ENCODE measurements around the gene USP12. TPM values are rescaled to one million over a fixed set of nuclear protein-coding genes. Genes with fewer than 3 reads are reported as not detected.
A peak's percentile ranks its signal among the peaks of the same experiment; 100 is the strongest.

Gene USP12
- total RNA-seq, 1 experiment from 2014 or later = 36.2 TPM

- DNase-seq = no peak
- H3K4me1 Mint-ChIP-seq (ENCODE audit: low read depth, unreplicated experiment) = peaks cover 15% of the 10 kb centered on the region
- peak overlapping the region; percentile 6 for H3K27ac Mint-ChIP-seq (ENCODE audit: unreplicated experiment)
- peaks cover 15% of the 10 kb centered on the region for H3K4me1 ChIP-seq
- intact Hi-C loops (cut with micrococcal nuclease; ENCODE audit: unreplicated experiment) = no loop called here
- no peak overlapping the region for H3K4me3 Mint-ChIP-seq (ENCODE audit: unreplicated experiment)
- no peaks in the 10 kb centered on the region for H3K27me3 Mint-ChIP-seq (ENCODE audit: insufficient read depth, unreplicated experiment)
- no peaks in the 10 kb centered on the region for H3K9me3 ChIP-seq
- no TSS peak for BruUV-seq (replicated peaks)
- ChIA-PET POLR2A (interaction anchor here (0.6 kb wide), 1 partner anchor 97 kb away, joined by 3 read pairs; no protein-coding TSS in a partner anchor), CTCF (no interaction called here)
- no peaks in the 10 kb centered on the region for H3K36me3 Mint-ChIP-seq (ENCODE audit: insufficient read depth, unreplicated experiment)
- TF ChIP-seq, protein P1, sequence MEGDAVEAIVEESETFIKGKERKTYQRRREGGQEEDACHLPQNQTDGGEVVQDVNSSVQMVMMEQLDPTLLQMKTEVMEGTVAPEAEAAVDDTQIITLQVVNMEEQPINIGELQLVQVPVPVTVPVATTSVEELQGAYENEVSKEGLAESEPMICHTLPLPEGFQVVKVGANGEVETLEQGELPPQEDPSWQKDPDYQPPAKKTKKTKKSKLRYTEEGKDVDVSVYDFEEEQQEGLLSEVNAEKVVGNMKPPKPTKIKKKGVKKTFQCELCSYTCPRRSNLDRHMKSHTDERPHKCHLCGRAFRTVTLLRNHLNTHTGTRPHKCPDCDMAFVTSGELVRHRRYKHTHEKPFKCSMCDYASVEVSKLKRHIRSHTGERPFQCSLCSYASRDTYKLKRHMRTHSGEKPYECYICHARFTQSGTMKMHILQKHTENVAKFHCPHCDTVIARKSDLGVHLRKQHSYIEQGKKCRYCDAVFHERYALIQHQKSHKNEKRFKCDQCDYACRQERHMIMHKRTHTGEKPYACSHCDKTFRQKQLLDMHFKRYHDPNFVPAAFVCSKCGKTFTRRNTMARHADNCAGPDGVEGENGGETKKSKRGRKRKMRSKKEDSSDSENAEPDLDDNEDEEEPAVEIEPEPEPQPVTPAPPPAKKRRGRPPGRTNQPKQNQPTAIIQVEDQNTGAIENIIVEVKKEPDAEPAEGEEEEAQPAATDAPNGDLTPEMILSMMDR (IDR thresholded peaks at IDR 0.05; ENCODE audit: insufficient read depth in 1 of 2, low read depth in 1 of 2, low read length in 1 of 2, severe bottlenecking in 1 of 2, unreplicated experiment in 1 of 2) = no peak
- no peak overlapping the region for H3K4me3 ChIP-seq (ENCODE audit: low read depth, low read length)
- no peaks in the 10 kb centered on the region for H3K27me3 ChIP-seq (replicated peaks; ENCODE audit: control insufficient read depth, insufficient read depth, low read length)
- no peaks in the 10 kb centered on the region for H3K9me3 Mint-ChIP-seq (ENCODE audit: unreplicated experiment)
- no peaks in the 10 kb centered on the region for H3K36me3 ChIP-seq (ENCODE audit: control insufficient read depth, insufficient read depth, low read length)
Observed at GRCh38 chr13:27043013-27043412, 128.6 kb downstream of the USP12 start.

DNA sequence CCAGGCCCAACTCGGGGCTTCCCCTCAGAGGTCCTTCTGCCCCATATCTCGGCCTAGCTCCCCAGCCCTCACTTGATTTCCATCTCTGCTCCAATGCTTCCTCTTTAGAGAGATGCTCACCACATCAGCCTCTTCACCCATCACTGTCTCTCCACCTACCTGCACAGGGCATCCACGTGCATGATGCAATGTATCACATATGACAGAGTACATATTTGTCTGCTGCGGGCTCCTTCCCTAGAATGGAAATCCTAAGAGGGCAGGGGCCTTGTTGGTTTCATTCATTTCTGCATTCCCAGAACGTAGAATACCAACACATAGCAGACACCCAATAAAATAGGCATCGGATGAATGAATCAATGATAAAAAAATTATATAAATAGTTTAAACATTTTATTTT is 130.3 kb downstream of the USP12 start:
- POLR2A ChIA-PET = no interaction called here
- no peaks in the 10 kb centered on the region for H3K27me3 Mint-ChIP-seq (ENCODE audit: insufficient read depth, unreplicated experiment)
- TF ChIP-seq, protein P1 (IDR thresholded peaks at IDR 0.05; ENCODE audit: insufficient read depth in 1 of 2, low read depth in 1 of 2, low read length in 1 of 2, severe bottlenecking in 1 of 2, unreplicated experiment in 1 of 2) = no peak
- BruUV-seq (replicated peaks) = no TSS peak
- peaks cover 26% of the 10 kb centered on the region for H3K4me1 Mint-ChIP-seq (ENCODE audit: low read depth, unreplicated experiment)
- no peak overlapping the region for H3K4me3 ChIP-seq (ENCODE audit: low read depth, low read length)
- peaks cover 32% of the 10 kb centered on the region for H3K4me1 ChIP-seq
- H3K36me3 Mint-ChIP-seq (ENCODE audit: insufficient read depth, unreplicated experiment) = peaks cover 3% of the 10 kb centered on the region
- no peaks in the 10 kb centered on the region for H3K9me3 ChIP-seq
- CTCF ChIA-PET = no interaction called here
- DNase-seq = no peak
- intact Hi-C loops (cut with micrococcal nuclease; ENCODE audit: unreplicated experiment) = no loop called here
- H3K27ac Mint-ChIP-seq (ENCODE audit: unreplicated experiment) = peak overlapping the region; percentile 24
- H3K4me3 Mint-ChIP-seq (ENCODE audit: unreplicated experiment) = no peak overlapping the region
- H3K9me3 Mint-ChIP-seq (ENCODE audit: unreplicated experiment) = no peaks in the 10 kb centered on the region
- H3K27me3 ChIP-seq (replicated peaks; ENCODE audit: control insufficient read depth, insufficient read depth, low read length) = no peaks in the 10 kb centered on the region
- no peaks in the 10 kb centered on the region for H3K36me3 ChIP-seq (ENCODE audit: control insufficient read depth, insufficient read depth, low read length)

GRCh38 chr13:27040826-27041108 is 130.8 kb downstream of the USP12 start:
- CTCF ChIA-PET = no interaction called here
- no peaks in the 10 kb centered on the region for H3K27me3 ChIP-seq (replicated peaks; ENCODE audit: control insufficient read depth, insufficient read depth, low read length)
- POLR2A ChIA-PET = no interaction called here
- no peak overlapping the region for H3K4me3 ChIP-seq (ENCODE audit: low read depth, low read length)
- Mint-ChIP-seq H3K36me3 (ENCODE audit: insufficient read depth, unreplicated experiment) (peaks cover 7% of the 10 kb centered on the region), H3K4me1 (ENCODE audit: low read depth, unreplicated experiment) (peaks cover 32% of the 10 kb centered on the region), H3K4me3 (ENCODE audit: unreplicated experiment) (no peak overlapping the region), H3K27me3 (ENCODE audit: insufficient read depth, unreplicated experiment) (no peaks in the 10 kb centered on the region), H3K9me3 (ENCODE audit: unreplicated experiment) (no peaks in the 10 kb centered on the region), H3K27ac (ENCODE audit: unreplicated experiment) (peak overlapping the region; percentile 24)
- TF ChIP-seq, protein P1 (IDR thresholded peaks at IDR 0.05; ENCODE audit: insufficient read depth in 1 of 2, low read depth in 1 of 2, low read length in 1 of 2, severe bottlenecking in 1 of 2, unreplicated experiment in 1 of 2) = no peak
- intact Hi-C loops (cut with micrococcal nuclease; ENCODE audit: unreplicated experiment) = no loop called here
- no TSS peak for BruUV-seq (replicated peaks)
- no peak for DNase-seq
- peaks cover 38% of the 10 kb centered on the region for H3K4me1 ChIP-seq
- H3K9me3 ChIP-seq = no peaks in the 10 kb centered on the region
- no peaks in the 10 kb centered on the region for H3K36me3 ChIP-seq (ENCODE audit: control insufficient read depth, insufficient read depth, low read length)
